HG03565 (cell line): ENCODE results near the gene PHACTR3.

Source experiments
- ATAC-seq: cut with Tn5 transposase; IDR thresholded peaks from one replicate; pipeline ENCODE4 v1.9.1; 2021; ENCODE audit warnings: mild to moderate bottlenecking, moderate library complexity; ENCODE audit not compliant: unreplicated experiment

Gene PHACTR3

DNA sequence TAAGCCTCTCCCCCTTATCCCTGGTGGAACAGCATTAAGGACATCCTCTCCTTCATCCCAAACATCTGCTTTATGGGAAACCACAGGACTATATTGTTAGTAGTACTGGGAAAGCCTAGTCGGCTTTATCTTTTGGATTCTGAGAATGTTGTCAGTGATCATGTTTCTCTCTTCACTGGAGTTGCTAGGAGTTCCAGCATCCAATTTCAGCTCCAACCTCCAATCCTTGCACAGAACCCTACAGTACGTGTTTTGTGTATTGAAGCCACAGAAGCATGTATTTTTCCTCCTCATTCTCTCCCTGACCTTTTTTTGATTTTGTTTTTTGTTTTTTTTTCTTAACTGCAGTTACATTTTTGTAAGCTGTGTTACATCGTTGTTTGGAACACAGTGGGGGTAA is 84.0 kb downstream of the PHACTR3 start:
- ATAC-seq = no peak

DNA sequence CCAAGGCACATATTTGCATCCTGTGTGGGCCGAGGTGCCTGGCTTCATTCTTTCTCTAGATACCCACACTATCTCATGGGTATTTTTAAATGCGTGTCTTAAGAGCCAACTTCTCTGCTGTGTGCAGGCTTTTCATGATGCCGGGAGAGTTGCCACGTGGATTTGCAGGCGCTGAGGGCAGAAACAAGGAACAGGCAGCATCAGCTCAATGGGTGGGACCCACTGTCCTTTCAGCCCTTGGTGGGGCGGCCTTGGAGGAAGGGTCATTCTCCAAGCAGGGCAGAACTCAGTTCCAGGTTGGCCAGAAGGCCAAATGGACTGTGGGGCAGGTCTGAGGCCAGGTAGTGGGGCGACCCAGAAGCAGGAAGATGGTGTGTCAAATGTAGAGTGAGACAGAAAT is 84.7 kb downstream of the PHACTR3 start:
- ATAC-seq = no peak

DNA sequence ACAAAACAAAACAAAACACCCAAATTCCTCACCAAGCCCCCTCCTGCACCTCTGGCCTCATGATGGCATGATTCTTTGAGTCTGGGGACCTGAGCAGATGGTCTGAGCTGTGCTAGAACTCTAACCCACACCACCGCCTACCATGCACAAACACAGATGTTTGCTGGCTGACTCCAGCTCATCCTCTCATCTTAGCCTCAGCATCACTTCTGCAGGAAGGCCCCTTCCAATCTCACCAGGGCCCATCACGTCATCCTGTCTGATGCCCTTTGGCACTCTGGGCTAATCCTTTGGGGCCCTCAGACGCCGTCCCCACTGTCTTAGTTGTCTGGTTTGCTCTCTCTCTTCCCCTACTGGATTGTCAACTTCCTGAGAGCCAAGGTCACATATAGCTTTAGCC is 85.8 kb downstream of the PHACTR3 start:
- ATAC-seq = no peak

GRCh38 chr20:59690976-59691375 is 86.6 kb downstream of the PHACTR3 start:
- ATAC-seq = no peak

- ATAC-seq = no peak
Observed at GRCh38 chr20:59692139-59692538, 87.8 kb downstream of the PHACTR3 start.

DNA sequence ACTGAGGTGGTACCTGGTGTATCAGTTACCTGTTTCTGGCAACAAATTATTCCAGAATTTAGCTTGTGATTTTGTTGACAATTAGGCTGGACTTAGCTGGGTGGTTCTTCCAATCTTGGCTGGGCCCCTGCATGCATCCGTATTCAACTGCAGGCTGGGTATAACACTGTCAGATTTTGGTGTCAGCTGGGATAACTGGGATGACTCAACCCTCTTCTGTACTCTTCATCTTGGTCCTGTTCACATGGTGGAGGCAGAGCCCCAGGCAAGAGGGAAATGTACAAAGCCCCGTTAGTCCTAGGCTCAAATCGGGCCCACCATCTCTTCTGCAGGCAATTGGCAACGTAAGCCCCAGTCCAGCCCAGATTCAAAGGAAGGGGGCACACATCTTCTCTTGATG is 89.2 kb downstream of the PHACTR3 start:
- ATAC-seq = no peak

DNA sequence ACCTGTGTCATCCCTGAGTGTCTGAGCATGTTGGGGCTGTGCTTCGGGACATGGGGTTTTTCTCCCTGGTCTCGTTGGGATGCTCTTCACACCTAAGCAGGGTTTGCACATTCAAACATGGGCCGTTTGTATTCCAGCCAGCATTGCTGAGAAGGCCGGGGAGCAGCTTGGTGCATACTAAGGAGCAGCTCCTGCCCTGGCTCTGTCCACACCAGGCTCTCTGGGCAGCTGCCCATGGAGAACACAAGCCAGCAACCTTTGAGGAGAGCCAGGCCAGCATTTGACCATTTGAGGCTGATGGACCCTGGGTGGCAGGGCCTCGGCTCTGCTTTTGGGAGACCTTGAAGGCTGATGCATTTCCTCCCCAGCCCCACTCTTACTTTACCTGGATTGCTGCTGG is 92.1 kb downstream of the PHACTR3 start:
- ATAC-seq = no peak

GRCh38 chr20:59697068-59697467 is 92.7 kb downstream of the PHACTR3 start:
- no peak for ATAC-seq

DNA sequence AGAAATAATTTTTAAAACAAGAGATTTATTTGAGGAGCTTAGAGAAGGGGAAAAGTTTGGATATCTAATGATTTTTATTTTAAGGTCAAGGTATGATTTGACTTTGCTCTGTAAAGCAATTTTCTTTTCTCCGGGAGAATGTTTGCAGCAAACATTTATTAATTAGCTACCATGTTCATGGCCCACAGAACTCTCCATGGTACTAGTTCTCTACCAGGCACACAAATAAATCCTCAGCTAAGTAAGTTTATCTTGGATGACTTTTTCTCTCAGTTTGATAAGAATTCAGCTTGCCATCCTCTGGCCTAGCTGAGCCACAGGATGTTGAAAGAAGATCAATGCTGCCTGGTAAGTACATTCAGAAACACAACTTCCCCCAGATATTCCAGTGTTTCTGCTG is 94.3 kb downstream of the PHACTR3 start:
- ATAC-seq = no peak

DNA sequence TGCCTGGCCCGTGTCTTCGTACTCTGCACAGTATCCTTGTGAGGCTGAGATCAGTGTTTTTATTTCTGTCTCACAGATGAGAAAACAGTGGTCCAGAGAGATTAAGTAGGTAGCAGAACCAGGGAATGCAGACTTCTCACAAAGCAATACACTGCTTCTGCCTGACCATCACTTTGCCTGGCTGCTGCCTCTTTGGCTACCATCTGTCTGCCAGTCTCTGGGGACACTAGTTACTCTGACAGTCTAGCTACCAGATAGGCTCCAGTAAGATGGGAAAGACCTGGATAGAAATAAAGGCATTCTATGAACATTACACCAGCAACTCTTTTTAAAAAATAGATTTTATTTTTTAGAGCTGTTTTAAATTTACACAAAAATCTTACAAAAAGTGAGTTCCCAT is 96.9 kb downstream of the PHACTR3 start:
- ATAC-seq = no peak

DNA sequence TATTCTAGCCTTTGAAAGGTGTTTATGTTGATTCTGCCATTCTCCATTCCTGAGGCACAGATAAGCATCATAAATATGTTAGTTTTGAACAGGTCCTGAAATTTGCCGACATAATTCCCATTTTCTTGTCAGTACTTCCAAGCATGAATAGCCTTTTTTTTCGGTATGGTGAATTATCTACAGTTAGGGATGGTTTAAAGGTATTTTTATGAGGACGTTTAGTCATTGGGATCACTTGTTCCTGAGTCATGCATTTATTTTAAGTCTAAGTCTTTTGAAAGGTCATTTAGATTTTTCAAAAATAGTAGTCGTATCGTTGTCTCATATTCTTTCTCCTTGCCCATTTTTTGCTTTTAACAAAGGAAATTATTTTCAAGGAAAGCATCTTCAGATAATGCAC is 98.7 kb downstream of the PHACTR3 start:
- no peak for ATAC-seq

DNA sequence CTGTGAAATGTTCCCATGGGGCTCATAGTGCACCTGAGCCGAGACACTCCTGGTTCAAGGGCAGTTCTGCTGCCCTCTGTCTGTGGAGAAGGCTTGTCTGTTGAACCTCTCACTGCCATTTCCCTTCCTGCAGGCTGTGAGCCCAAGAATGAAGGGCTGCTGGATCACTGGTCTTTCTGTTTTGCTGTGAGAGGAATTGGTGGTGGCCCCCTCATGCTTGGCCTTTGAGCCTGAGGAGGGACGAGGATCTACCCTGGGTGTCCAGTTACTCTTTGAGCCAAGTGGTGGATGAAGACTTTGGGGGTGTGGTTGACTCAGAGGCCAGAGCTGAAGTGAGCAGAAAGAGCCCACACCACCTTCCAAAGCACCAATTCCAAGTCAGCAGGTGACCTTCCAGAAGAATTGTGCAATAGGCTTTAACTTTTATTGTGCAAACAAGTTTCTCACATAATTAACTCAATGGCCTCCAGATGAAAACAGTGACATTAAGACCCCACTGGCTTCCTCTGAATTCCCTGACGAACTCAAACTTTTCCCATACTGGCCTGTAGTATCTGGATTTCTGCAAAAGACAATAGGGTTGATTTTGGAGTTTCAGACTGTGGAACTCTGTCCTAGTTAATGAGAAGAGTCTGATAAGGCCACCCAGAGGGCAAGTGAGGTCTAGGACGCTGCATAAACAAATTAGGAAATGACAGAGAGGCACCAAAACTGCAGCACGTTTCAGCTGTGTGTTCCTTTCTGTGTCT is 101.5 kb downstream of the PHACTR3 start:
- no peak for ATAC-seq

GRCh38 chr20:59706400-59706693 is 102.0 kb downstream of the PHACTR3 start:
- ATAC-seq = no peak

DNA sequence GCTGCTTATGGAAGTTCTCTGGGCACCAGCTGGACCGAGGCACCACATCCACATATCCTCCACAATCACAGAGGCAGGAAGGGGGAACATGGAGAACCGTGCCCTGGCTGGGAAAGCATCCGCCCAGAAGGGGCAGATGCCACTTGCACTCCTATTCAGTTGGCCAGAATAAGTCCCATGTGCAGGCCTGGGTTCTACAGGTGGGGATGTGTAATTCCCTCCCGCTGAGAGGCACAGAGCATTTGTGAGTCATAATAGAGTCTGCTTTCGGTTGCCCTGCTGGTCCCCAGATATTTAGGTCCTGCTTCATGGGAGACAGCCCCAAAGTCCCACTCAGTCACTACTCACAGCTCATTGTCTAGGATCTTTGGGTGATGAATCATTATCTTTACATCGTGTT is 104.0 kb downstream of the PHACTR3 start:
- ATAC-seq = no peak

DNA sequence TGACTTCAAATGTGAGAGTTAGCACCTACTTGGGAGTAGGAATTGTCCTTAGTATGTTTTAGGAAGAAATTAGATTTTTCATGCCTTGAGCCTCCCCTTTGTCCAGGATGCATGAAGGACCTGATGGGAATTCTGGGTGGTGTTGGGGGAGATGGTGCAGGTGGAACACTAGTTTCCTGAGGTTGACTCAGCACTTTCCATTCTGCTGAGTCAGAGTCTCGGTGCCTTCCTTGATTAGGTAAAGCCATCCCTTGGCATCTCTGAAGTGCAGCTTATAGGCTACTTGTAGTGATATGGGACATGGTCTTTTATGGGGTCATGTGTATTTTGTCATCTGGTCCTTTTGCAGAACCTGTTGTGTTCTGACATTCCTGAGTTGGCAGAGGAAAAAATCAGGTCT is 105.3 kb downstream of the PHACTR3 start:
- ATAC-seq = no peak

GRCh38 chr20:59718071-59718470 is 113.7 kb downstream of the PHACTR3 start:
- no peak for ATAC-seq

DNA sequence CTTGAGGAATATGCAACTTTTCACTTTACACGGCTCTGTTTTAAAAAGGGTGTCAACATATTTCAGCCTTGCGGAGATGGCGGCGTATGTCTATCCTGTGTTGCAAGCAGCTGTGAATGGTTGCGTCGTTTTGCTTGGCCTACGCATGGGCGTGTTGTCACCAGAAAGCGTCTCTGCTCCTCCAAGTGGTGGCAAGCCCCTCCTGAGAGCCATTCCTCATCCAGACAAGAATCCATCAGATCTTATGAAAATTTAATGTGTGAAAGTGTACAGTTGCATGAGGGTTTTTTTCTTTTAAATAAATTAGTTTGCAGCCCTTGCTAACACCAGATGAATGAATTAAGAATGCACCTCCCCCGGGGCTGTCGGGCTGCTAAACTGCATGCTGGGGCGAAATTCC is 114.4 kb downstream of the PHACTR3 start:
- no peak for ATAC-seq

DNA sequence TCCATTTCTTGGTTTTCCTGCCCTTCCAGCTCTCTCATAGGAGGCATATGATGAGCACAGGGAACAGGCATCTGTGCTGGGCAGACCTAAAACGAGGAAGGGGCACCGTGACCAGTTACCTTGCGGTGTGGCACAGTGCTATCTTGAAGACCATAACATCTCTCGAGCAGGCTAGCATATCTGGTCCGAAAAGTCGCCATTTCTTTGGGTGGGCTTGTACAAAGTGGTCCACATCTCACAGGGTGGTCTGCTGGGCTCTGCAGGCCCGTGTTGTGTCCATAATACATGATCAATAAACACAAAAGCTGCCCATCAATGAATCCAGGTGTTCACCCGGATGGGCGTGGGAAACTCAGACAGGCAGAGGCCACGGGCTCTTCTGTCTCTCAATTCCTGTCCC is 115.7 kb downstream of the PHACTR3 start:
- ATAC-seq = no peak

DNA sequence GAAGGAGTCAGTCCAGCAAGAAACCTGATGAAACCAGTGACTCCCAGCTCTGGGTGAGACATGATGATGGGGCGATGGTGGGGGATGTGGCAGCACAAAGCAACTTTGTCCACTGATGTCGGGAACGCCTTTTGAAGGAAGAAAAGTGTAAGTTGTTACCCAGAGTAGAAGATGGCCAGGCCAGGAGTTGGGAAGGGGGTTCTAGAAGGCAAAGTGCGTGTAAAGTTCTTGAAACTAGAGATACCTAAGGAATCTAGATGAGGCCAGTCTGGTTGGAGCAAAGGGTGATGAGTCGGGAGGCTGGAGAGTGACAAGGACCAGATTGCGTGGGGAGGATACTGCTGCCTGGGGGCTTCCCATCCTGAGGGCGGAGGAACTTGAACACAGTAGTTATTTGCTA is 117.0 kb downstream of the PHACTR3 start:
- ATAC-seq = no peak

DNA sequence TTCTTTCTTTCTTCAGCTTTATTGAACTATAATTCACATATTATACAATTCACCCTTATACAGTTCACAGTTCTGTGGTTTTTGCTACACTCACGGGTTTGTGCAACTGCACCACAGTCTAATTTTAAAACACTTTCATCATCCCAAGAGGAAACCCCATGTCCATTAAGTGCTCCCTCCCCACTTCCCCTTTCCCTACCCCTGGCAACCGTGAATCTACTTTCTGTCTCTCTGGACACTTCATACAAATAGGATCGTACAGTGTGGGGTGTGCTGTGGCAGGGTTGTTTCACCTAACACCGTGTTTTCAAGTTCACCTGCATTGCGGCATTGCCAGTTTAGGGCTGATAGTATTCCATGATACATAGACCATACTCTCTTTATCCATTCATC is 118.8 kb downstream of the PHACTR3 start:
- ATAC-seq = no peak

- ATAC-seq = no peak
Observed at GRCh38 chr20:59723607-59724456, 119.5 kb downstream of the PHACTR3 start.
